GM19395 (cell line): ENCODE results near the gene HOXB5.

ENCODE experiments used
- ATAC-seq: cut with Tn5 transposase; IDR thresholded peaks from one replicate; pipeline ENCODE4 v1.9.1; 2021; ENCODE audit warnings: mild to moderate bottlenecking, moderate library complexity; ENCODE audit not compliant: unreplicated experiment

The HOXB5 gene

DNA sequence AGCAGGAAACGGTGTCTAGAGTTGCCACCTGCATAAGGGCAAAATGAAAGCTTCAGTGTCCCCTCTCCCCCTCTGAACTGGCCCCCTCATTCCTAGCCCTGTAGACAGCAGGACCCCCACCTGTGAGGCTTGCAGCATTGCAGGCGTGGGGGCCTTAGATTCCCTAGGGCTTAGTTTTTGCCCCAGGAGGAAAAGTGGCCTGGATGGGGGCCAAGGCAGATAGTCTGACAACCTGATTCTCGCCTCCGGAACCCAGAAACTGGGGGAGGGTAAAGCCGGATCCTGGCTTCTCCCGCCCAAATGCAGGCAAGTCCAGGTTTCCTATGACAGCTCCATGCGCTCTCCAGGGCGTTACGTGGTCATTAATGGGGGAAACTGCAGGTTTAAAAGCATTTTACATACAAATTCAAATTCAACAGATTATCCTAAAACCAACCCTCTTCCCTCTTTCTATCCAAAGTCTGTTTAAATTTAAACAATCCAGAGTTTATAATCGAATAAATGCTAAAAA is 11.9 kb upstream of the HOXB5 start:
- ATAC-seq: no peak

DNA sequence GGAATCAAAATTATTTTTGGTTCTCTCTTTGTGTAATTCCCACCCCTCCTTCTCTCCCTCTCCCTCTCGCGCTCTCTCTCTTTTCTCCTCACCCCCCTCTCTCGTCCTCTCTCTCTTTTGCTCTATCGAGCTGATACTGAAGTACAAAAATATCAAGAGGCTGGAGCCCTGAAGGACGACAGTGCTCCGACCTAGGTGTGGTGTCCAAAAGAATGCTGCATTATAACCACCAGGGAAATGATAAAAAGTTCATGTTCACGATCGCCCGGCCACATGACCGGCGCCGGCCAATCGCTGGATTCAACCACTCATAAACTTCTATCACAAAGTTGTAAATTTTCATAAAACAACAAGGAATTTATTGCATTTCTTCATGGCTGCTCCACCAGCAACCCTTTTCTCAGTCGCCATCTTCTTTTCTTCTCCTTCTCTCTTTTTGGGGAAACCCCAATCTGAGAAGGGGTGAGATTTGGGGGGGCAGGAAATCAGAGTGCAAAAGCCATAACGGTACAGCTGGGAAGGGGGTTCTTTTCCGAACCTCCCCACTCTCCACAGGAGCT is 11.3 kb upstream of the HOXB5 start, which contains the start of gene HOXB6:
TSS of gene HOXB6 (minus strand) at position 217 of the 560 bp plus-strand sequence. CDS start 6,836 bp downstream, outside the sequence.
- ATAC-seq: no peak

DNA sequence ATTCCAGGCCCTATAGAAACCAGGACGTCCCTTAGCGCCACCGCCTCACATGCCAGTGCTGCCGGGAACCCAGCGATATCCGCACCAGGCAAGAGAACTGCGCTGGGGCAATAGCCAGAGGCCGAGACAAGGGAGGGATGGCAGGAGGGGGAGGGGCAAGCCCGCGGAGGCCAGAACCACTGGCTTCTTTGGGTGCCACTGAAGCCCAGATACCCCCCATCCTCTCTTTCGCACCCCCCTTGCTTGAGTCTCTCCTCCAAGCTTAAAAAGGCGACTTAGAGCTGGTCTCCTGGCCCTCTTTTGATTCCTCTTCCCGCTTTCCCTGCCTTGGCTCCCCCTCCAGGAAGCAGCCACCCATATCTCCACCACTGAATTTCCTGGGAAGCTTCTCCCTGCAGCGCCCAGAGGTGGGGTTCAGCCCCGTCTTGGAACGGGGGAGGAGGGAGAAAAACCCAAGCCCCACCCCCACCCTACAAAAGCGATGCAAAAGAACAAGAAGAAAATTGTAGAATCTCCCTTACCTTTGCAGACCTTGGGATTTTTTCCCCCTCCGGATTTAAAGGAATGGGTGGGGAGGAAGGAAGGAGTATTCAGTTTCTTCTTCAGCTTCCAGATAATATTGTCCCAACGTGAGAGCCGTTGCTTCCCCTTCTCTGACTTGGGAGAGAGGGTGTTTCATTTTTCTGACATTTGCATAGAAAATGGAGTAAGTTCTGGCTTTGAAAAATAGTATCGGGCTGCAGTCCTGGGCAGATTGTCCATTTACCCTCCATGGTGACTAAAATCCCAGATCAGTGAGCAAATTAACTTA is 10.6 kb upstream of the HOXB5 start:
- ATAC-seq: no peak

- no peak for ATAC-seq
These were observed 8.2 kb upstream of the HOXB5 start for GRCh38 chr17:48601539-48602425.

DNA sequence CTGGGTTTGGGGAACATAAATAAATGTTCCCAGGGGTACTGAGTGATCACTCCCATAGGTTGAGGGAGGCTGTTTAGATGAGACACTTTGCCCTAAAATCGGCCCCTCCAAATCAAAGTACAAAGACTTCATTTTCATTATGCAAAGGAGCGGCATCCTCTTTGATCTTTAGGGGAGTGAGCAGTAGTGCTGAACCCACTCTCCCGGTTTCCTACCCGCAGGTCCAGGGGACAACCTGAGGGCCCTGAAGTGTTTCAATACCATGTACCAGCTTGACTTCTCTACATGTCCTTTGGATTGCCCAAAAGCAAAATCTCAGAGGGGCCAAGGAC is 7.6 kb upstream of the HOXB5 start:
- ATAC-seq: no peak

DNA sequence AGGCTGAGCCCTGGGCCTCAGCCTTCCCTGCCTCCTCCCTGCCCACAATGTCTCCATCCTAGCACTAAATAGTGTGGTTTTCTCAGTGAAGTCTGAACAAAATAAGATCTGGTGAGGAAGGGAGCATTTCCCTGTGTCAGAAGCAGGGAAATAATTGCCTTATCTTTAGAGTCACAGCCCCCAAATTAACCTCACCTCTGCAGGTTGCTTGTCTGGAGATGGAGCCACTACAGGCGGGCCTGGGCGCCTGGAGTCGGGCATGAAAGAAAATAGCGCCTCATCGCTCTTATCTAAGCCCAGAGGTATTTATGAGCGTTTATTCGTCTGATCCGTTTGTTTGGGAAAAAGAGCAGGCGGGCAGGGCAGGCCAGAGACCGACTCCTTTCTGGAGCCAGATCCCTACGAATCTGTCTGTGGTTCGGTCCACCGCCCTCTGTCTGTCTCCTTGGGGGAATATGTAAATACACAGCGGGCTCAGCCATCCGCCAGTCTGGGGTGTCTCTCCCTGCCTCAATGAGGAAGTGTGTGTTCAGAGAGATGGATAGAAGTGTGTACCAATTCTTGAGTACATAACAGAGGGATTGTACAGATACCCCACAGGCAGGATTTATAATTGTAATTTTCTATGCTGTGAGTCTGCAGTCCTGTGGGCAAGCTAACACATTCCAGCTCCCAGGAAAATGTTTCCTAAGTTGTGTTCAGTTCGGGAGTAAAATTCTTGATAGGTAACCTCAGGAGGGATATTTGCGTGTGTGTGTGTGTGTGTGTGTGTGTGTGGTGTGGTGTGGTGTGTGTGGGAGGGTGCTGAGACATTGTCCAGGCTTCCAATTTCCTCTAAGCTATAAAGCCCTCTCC is 6.9 kb upstream of the HOXB5 start:
- no peak for ATAC-seq

- no peak for ATAC-seq
These were observed 5.8 kb upstream of the HOXB5 start for GRCh38 chr17:48599354-48599753.

- ATAC-seq: no peak
These were observed 5.2 kb upstream of the HOXB5 start for GRCh38 chr17:48598736-48599135.

DNA sequence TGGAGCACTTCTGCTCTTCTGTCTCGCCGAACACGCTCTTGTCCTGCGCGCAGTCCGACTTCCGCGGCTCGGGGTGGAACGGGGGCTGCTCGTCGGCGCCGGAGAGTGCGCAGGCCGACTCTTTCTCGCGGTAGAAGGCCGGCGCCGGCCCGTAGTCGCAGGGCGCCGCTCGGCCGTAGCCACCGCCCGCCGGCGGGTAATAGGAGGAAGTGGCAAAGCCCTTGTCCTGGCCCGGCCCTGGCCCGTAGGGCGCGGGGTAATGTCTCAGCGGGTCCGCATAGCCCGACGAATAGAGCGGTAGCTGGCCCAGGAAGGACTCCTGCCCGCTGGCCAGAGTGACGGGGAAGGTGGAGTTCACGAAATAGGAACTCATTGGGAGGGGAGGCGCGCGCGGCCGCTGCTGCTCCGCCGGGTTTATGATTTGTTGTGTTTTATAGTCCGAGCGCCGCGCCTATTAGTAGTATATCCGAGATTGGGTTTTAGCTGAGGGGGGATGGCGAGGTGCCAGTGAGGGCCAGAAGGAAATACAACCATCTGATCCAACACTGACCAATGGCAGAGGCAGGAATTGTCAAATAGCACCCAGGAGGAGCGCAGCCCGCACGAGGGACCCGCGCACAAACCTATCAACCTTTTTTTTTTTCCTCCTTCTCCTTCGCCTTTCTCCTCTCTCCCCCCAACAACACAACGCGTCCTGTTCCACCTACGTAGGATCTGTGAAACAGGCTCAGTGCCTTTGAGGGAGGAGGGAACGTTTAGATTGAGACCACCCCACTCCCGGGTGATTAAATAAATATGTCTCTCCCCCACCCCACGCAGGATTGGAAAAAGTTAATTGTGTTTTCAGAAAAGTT is 4.4 kb upstream of the HOXB5 start:
- no peak for ATAC-seq

DNA sequence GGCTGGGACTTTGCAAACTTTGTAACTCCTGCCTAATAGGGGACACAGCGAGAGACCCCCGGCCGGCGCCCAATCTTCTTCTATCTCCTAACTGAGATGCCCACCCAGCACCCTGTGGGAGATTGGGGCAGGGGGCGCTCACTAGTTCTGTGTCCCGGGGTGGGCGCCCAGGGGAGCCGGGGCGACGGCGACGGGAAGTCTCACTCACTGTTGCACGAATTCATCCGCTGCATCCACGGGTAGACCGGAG is 3.9 kb upstream of the HOXB5 start:
- ATAC-seq: no peak

DNA sequence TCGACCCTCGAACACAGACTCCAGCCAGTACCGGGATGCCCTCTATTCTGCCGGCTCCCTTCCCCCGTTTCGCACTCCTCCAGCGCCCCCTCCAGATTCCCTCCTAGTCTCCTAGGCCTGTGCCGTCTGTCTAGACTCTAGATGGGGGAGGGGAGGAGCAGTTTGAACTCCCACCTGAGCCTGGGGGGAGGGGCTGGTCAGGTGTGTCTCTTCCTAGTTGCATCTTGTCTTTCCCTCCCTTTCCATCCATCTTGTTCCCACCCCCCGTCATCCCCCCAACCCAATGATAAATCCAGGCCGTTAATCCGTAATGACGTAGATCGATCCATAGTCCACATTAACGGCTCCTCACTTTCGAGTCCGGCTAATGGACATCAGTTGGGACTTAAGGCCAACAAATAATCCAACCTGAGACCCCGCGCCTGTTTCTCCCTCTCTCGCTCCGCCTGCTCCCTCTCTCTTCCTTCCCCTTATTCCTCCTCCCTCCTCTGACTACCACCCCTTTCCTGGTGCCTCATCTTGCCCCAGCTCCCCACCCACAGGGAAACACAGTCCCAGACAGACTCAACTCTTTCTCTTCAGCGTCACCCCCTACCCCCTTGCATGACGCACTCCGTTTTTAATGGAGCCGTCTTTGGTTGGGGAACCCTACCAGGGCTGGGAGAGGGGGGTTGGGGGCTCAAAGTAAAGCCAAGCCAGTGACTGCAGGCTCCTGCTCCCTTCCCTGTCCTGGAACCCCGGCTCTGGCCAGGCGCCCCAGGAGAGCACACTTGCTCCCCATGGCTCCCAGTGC is 3.4 kb upstream of the HOXB5 start:
- ATAC-seq: no peak

- ATAC-seq: no peak
These were observed 2.6 kb upstream of the HOXB5 start for GRCh38 chr17:48596000-48596734.

- ATAC-seq: no peak
These were observed 1.9 kb upstream of the HOXB5 start for GRCh38 chr17:48595278-48595999.

GRCh38 chr17:48594538-48595277 is 1.1 kb upstream of the HOXB5 start:
- no peak for ATAC-seq

DNA sequence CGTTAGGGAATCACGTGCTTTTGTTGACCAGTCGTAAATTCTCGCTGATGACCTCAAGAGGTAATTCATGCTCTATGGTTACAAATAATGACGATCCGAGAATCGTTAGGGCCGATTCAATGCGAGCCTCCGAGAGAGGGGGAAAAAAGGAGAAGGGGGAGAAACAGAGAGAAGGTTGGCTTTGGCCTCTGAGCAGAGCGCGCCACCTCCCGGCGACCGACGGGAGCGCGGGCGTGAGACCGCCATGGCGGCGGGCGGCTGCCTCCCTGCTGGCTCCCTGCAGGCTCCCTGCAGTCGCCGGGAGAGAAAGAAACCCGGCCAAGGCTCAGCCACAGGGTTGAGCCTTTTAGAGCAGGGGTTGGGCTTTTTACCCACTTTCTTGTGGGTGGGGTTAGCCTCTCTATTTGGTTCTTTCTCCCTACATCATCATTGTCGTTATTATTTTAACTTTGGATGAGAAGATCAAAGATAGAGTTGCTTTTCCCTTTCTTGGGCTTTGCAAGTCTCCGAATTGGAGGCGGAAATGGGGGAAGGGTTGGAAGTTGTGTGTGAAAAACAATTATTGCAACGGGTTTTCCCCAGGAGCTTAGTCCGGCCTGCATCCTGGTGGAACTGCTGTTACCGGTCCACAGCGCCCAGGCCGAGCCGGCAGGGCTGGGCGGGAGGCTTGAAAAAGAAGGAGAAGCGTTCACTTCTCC is 410 bp upstream of the HOXB5 start:
- no peak for ATAC-seq

- no peak for ATAC-seq
These were observed 1.0 kb downstream of the HOXB5 start for GRCh38 chr17:48592577-48592976.
